Left ventricle myocardium superior (tissue), 1 donor: ENCODE results near the gene CFAP52. TPM values are rescaled to one million over a fixed set of nuclear protein-coding genes. Genes with fewer than 3 reads are reported as not detected.

ENCODE experiments used
- ATAC-seq: fragments of 200-7000 bp; cut with Tn5 transposase; one replicate; pipeline ENCODE4 v1.9.1; 2020; ENCODE audit warnings: mild to moderate bottlenecking, moderate library complexity
- DNase-seq: peaks from one replicate; pipeline ENCODE4 v3.0.0-alpha.2; 2020
- intact Hi-C: fragments of 100-400 bp; cut with micrococcal nuclease; formaldehyde crosslinking; loops from one replicate; pipeline ENCODE4 v1.11.0; 2022
- total RNA-seq: library from RNA; stranded (reverse); fragmentation: NEBNext Ultra II Directional; extraction: Animal tissue kit (Norgen Biotek cat#: 25700); gene quantifications from one replicate; pipeline ENCODE4 v1.2.1, GENCODE V29; 2021
- donor health status: DM: no; HTN: yes; CAD: no; lungs with severe emphysema.

CFAP52 gene
- total RNA-seq, 1 donor from 2014 or later = not detected

DNA sequence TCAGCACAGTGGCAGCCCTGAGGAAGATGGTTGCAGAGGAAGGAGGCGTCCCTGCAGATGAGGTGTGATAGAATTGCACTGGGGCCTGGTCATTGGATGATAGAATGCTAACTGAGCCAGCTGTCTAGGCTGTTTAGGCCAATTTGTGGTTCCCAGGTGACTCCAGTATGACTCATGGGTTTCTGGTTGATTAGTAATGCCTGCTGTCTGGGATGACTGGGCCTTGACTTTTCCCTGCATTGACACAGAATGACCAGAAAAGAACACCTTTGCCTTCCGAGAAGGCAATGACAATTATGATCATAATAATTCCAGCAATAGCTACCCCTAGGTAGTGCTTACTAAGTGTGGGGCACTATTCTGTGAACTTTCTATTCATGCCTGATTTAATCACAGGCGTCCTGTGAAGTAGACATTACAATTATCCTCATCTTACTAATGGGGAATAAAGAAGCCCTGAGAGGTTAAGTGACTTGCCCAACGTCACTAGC is 100.4 kb downstream of the CFAP52 start:
- ATAC-seq (no peak), DNase-seq (no peak)
- intact Hi-C loops = no loop called here

DNA sequence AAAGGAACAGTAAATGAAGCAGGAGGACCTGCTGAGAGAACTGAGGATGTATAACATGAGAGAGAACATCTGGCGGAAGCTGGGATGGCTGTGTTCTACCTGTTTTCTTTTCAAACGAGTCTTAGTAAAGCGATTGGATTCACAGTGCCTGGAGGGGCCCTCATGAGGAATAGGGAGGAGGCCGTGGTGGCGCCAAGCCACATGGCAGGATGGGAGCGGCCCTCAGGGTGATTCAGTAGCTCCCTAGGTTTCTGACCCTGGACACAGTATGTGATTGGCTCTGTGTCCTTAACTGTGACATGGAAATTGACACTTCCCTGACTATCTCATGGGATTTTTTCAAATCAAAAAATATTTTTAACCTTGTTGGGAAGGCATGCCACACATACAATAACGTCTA is 101.0 kb downstream of the CFAP52 start:
- intact Hi-C loops = no loop called here
- ATAC-seq = no peak

DNA sequence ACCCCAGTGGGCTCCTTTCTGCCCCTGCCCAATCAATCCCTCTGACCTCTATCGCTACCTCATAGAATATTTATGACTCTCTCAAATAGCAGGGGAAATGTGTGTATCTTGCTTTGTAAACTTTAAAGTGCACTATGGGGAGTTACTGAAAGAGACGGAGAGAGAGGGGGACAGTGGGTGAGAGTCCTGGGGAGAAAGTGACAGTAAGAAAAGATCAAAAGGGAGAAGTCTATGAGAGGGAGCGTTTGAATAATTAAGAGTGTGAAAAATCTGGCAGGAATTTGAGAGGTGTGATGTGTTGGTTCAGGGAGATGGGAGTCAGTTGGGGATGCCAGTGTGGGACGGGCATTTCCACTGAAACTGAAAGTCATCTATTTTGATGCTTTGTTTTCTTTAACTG is 101.5 kb downstream of the CFAP52 start:
- no peak for ATAC-seq
- no peak for DNase-seq
- intact Hi-C loops = no loop called here

More for the DNA sequence above, 101.0 kb downstream of the CFAP52 start:
- no peak for DNase-seq

DNA sequence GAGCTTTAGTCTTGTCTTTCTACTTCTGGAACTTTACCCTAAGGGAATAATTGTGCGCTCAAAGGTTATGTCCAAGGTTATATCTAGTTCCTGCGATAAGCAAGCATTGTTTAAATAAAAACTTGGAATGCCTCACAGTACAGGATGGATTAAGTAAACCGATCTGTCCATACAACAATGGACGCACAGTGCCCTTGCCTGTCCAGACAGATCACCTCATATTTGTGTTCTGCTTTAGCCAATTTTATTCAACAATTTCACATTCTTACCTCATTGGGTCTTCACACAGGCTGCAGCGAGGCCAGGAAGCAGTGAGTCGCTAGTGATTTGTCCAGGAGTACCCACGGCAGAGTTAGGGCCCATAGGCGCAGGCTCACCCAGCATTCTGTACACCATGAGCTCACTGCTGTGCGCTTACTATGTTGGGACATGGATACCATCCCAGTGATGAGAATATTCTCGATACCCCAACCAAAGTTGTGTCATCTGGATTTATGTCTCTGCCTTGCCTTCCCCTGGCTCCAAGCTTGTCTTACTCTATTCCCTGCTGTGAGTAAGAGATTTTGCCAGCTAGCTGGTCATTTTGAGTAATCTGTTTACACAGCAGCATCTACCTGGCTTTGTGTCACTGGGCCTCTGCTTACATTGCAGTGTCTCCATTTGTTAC is 108.6 kb downstream of the CFAP52 start:
- intact Hi-C loops = no loop called here
- DNase-seq (no peak), ATAC-seq (no peak)

Other genes starting within 250 kb of the CFAP52 start
- gene STX8, start 822 bp upstream of the CFAP52 start, total RNA-seq = 70.3 TPM
- gene USP43, start 68.9 kb downstream of the CFAP52 start, total RNA-seq = 0.12 TPM
- 166 TPM for gene DHRS7C, start 214.9 kb downstream of the CFAP52 start, total RNA-seq
- not detected for gene GSG1L2, start 245.4 kb downstream of the CFAP52 start, total RNA-seq
- gene GLP2R, start 249.3 kb downstream of the CFAP52 start, total RNA-seq = 0.35 TPM